MV-4-11 (cell line): Measurements from ENCODE around the gene ALG13.
"Not testable (repeated sequence)": the region's sequence is repeated elsewhere in the genome, so short reads cannot be mapped to it uniquely, and the experiment has no call there.

Experiments
- DNase-seq: peaks from one replicate; lab custom pipeline; 2025; lab: John Stamatoyannopoulos, UW

ALG13 gene

DNA sequence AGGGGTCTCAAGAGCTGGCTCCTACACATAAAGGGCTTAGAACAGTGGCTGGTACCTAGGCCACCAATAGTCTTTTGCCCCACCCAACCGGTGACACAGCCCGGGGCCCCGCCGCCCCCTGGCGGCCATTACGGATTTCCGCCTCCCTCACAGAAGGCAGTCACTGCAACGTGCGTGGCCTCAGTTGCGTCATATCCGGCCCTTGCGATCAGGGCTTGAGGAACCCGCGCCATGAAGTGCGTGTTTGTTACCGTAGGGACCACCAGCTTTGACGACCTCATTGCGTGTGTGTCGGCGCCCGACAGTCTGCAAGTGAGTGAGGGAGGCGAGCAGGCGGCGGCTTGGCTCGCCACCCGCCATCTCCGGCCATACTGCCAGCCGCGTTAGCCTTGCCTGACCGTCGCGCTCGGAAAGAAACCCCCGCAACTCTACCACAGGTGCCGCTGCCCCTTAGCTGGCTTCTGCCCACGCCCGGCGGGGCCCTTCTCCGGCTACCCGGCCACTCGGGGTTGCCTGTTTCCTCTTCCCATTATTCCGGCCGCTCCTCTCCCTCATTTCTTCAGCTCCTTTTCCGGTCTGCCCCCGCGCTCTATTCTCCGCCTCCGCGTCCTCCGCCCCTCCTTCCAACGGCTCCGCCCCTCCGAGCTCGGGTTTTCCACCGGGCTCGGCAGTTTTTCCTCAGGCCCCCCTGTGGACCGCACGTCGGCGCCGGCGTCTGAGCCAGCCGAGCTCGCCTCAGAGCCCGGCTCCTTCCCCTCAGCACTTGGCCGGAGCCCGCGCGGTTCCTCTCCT lies at the start of gene ALG13:
ALG13 (plus strand) TSS at position 183 of the 792 bp plus-strand sequence; CDS start at position 232, 49 bp downstream.
- peak; percentile 86 for DNase-seq

- no peak for DNase-seq
Measured at GRCh38 chrX:111634823-111635729, 45.9 kb upstream of the ALG13 start.

DNA sequence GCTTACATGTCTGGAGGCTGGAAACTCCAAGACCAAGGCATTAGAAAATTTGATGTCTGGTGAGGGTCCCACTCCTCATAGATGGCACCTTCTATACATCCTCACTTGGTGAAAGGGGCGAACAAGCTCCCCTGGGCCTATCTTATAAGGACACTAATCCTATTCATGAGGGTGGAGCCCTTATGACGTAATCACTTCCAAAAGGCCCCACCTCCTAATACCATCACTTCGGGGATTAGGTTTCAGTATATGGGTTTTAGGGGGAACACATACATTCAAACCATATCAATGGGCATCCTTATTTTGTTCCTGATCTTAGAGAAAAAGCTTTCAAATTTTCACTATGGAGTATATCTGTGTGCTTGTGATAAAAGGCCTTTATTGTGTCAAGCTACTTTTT lies 39.0 kb upstream of the ALG13 start:
- no peak for DNase-seq

GRCh38 chrX:111645165-111645564 lies 35.8 kb upstream of the ALG13 start:
- DNase-seq = not testable (repeated sequence)

GRCh38 chrX:111645607-111646006 lies 35.4 kb upstream of the ALG13 start:
- DNase-seq = no peak

DNA sequence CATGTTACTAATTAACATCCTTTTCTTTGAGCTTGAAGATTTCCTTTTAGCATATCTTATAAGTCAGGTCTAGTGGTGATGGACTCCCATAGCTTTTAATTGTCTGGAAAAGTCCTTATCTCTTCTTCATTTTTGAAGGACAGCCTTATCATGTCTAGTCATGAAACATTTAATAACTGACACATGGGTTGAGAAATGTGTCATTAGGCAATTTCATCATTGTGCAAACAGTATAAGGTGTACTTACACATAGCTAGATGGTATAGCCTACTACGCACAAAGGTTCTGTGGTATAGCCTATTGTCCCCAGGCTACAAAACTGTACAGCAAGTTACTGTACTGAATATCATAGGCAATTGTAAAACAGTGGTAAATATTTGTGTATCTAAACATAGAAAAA lies 34.5 kb upstream of the ALG13 start:
- no peak for DNase-seq

DNA sequence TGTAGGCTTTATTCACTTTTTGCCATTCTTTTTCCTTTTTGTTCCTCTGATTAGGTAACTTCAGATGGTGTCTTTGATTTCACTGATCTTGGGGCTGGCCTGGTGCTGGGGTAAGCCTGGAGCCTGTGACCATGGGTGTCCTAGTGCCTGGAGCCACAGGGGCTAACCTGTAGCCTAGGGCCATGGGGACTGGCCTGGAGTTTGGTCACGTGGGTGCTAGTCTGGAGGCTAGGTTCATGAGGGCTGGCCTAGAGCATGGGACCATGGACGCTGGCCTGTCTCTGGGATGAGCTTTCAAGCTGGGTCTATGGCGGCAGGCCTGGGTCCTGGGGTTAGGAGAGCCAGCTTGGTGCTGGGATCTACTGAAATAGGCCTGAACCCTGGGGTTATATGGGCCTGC lies 32.2 kb upstream of the ALG13 start:
- DNase-seq = no peak

- DNase-seq = no peak
Measured at GRCh38 chrX:111649638-111650037, 31.3 kb upstream of the ALG13 start.

DNA sequence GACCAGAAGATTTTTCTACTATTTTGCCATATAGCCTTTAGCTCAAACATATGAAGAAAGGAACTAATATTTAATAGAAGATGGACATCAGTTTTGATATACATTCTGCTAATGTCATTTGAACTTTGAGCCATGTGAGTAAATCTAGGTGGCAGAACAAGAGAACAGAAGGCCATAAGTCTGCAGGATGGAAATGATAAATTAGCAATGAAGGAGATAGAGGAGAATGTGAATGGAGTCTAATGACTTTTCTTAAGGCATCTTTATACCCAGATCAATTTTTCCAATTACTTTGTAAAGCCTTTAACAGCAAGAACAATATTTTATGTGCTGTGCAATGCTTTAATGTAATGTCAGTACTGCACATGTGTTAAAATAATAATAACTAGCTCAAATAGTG lies 30.1 kb upstream of the ALG13 start:
- no peak for DNase-seq

DNA sequence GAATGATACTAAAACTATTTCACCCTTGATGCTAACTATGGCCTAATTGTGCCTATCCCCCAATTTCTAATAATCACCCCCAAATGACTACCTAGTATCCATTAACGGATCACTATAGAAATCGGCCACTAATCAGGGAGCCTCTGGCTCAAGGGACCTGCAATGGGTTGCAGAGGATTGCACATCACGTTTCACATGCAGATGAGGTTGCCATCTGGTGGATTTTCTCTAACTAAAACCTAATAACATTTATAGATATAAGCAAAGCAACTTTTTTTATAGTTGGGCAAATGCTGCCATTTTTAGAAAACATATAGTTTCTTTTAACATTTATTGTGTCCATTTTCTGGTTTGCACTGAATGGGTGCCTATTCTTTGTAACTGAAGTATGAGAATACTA lies 28.3 kb upstream of the ALG13 start:
- peak; percentile 20 for DNase-seq

GRCh38 chrX:111661241-111661640 lies 19.7 kb upstream of the ALG13 start:
- peak; percentile 53 for DNase-seq

- peak; percentile 16 for DNase-seq
Measured at GRCh38 chrX:111662292-111662691, 18.7 kb upstream of the ALG13 start.

GRCh38 chrX:111671668-111672067 lies 9.3 kb upstream of the ALG13 start:
- no peak for DNase-seq

GRCh38 chrX:111687305-111687704 lies 6.3 kb downstream of the ALG13 start:
- no peak for DNase-seq

DNA sequence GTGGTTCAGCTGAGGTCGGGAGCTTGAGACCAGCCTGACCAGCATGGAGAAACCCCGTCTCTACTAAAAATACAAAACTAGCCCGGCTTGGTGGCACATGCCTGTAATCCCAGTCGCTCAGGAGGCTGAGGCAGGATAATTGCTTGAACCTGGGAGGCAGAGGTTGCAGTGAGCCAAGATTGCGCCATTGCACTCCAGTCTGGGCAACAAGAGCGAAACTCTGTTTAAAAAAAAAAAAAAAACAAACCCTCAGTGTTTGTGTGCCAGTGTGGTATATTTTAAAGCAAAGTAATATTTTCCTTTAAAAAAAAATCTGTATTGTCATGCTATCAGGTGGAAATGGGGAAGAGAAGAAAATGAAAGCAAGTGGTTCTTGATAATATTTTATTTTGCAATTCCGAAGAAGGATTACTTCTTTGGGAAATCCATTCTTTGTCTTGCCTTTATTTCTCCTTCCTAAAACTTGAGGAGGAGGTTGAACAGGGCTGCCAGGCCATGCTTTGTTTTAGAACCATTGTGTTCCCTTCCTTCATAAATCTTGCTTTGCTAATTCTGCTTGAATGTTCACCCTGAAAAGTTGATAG lies 14.4 kb downstream of the ALG13 start:
- DNase-seq = no peak

DNA sequence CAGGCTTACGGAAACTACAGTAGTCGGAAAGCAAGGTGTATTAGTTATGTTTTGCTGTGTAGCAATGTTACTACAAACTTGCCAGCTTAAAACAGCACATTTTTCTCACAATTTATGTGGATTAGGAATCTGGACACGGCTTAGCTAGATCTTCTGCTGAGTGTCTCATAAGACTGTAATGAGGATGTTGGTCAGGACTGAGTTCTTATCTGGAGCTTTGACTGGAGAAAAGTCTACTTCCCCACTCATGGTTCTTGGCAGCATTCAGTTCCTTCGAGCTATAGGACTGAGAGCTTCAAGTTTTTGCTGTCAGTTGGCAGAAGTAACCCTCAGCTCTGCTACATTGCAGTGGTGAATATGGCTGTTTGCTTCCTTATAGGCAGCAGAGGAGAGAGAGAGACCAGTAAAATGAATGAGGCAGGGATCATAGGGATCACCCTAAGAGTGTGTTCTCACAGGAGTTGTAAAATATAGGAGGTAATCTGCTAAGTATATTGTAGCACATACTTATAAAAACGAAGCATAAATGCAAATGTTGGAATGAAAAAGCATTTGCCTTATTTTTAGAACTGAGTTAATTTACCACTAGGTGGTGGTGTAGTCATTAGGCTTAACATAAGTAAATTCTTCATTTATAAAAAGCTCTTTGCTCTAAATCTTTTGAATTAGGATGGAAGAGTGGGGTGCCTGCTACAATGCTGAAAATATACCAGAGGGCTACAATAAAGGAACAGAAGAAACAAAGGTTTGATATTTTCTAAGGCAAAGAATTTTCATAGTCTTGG lies 38.6 kb downstream of the ALG13 start:
- peak; percentile 31 for DNase-seq

DNA sequence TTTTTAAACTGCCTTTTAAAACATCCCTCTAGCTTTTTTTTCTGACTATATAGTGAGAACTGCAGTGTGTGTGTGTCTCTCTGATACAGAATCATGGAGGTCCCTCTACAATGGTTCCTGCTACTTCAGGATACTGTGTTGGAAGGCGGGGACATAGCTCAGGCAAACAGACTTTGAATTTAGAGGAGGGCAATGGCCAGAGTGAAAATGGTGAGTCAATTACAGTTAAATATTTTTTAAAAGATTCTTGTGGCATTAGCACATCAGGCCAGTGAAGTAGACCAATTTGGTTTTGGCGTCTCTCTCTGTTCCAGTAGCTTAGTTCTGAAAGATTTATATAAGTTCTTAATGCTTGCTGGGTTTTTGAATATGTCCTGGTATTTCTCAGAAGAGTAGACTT lies 47.1 kb downstream of the ALG13 start:
- DNase-seq = no peak

DNA sequence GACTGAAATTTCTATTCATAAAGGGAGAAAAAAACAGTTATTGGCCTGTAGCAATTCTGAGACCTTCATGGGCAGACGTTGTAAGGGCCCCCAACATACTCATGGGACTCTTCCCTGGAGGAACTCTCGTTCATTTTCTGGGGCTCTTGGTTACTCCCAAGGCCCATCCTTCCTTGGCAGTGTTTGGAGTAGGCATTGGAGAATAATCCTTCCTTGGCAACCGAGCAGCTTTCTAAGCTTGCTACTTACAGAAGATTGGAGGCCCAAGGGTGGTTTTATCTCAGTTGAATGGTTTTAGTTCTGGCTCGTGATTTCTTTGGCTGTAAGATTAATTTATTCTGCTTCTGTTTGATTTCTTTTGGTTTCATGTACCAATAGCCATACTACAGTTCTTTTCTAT lies 50.4 kb downstream of the ALG13 start:
- DNase-seq = no peak

GRCh38 chrX:111736571-111736970 lies 55.6 kb downstream of the ALG13 start:
- no peak for DNase-seq

DNA sequence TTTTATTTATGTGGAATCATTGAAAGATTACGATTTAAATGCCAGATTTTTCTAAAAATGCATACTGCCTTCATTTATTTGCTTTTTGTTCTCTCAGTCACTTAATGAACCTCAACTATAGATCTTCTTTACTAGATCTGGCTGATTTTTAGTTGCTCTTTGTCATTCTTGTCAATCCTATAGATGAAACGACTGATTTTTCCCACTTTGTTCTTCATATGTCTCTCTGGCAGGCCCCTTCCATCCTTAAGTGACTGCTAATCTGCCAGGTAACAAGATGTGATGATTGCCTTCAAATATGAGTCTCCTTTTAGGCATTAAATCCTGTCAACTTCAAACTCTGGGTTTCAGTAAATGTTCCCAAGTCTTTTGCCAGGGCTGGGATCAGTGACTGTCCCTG lies 61.0 kb downstream of the ALG13 start:
- DNase-seq = no peak

GRCh38 chrX:111743316-111743715 lies 62.3 kb downstream of the ALG13 start:
- peak; percentile 36 for DNase-seq

GRCh38 chrX:111756486-111756885 lies 75.5 kb downstream of the ALG13 start:
- DNase-seq = no peak
